WI38 (cell line): ENCODE results near the gene ARL8B.
"Not testable (repeated sequence)": the region's sequence is repeated elsewhere in the genome, so short reads cannot be mapped to it uniquely, and the experiment has no call there.

Experiments used
- H3K4me3 ChIP-seq: 2 replicates; pipeline ENCODE4 v1.5.1; 2011; ENCODE audit warnings: low read depth, mild to moderate bottlenecking, control low read depth, low read length
- TF ChIP-seq, protein P1 (sequence below): IDR thresholded peaks from 2 replicates; pipeline ENCODE4 v1.5.1; 2012; ENCODE audit warnings: low read depth, mild to moderate bottlenecking, control low read depth, low read length

ARL8B gene

DNA sequence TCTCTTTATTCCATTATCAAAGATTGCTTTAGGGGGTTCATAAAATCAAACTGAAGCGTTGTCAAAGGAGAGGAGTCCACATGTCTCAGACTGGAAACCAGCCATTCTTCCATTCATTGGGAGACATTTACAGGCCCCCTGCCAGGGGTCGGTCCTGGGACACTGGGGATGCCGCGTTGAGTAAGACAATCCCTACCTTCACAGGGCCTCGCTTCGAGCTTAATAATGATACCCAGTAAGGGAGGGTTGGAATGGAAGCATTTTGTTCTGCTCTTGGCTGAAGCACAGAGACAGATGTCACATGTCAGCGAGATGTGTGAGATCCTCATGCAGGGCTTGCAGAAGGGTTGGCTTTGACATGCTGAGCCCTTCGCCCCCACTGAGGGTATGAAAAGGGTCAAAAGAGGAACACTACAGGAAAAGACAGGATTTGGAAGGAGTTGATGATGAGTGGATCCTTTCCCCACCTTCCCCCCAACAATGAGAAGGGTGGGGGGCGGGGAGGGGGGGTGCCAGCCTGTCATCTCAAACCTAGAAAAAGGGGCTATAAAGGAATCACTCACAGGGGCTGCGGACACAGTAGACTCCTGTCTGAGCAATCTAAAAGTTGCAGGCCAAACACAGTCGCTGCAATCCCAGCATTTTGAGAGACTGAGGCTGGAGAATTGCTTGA lies 25.6 kb upstream of the ARL8B start:
- no peak overlapping the region for H3K4me3 ChIP-seq
- TF ChIP-seq, protein P1, sequence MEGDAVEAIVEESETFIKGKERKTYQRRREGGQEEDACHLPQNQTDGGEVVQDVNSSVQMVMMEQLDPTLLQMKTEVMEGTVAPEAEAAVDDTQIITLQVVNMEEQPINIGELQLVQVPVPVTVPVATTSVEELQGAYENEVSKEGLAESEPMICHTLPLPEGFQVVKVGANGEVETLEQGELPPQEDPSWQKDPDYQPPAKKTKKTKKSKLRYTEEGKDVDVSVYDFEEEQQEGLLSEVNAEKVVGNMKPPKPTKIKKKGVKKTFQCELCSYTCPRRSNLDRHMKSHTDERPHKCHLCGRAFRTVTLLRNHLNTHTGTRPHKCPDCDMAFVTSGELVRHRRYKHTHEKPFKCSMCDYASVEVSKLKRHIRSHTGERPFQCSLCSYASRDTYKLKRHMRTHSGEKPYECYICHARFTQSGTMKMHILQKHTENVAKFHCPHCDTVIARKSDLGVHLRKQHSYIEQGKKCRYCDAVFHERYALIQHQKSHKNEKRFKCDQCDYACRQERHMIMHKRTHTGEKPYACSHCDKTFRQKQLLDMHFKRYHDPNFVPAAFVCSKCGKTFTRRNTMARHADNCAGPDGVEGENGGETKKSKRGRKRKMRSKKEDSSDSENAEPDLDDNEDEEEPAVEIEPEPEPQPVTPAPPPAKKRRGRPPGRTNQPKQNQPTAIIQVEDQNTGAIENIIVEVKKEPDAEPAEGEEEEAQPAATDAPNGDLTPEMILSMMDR, result no peak

DNA sequence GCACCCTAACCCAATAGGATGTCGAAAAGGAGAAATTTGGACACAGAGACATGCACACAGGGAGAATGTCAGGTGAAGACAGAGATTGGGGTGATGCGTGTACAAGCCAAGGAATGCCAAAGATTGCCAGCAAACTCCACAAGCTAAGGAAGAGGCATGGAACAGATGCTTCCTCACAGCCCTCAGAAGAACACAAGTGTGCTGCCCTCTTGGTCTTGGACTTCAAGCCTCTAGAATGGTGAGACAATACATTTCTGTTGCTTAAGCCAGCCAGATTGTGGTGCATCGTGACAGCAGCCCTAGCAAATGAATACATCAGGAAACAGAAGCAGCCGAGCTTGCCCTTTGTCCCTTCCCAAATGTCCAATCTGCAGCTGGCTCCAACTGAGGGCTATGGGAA lies 23.7 kb upstream of the ARL8B start:
- TF ChIP-seq, protein P1, result no peak
- H3K4me3 ChIP-seq, result no peak overlapping the region

DNA sequence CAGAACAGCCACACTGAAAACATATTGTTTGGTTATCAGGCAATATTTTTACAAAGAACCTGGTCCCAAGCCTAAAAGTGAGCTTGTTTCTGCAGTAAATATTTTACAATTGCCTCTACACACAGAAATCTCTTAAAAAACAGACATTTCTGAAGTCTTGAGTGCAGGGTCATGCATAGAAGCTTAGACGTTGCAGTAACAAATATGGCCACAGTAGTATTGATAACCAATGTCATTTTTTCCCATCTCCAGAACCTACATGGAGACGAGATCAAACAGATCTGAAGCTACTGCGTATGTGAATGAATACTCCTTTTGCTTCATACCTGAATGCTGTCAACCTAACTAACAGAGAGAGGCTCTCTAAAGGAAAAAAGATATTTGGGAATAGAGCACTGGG lies 19.6 kb upstream of the ARL8B start:
- TF ChIP-seq, protein P1, result no peak
- no peak overlapping the region for H3K4me3 ChIP-seq

DNA sequence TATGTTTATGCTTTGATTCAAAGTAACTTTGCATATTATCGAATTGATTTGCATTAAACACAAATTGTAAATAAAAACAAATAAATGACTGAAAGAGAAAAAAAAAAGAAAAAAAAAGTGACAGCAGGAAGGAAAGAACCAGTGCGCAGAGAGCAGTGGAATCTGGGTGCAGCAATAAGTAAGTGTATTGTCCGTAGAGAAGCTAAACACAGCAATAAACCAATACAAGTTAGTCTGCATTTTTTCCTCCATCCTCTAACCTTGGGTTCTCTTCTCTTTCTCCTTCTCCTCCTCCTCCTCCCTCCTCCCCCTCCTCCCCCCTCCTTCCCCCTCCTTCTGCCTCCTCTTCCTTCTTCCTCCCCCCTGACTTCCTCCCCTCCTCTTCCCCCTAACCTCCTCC lies 18.3 kb upstream of the ARL8B start:
- H3K4me3 ChIP-seq, result no peak overlapping the region
- TF ChIP-seq, protein P1, result no peak

DNA sequence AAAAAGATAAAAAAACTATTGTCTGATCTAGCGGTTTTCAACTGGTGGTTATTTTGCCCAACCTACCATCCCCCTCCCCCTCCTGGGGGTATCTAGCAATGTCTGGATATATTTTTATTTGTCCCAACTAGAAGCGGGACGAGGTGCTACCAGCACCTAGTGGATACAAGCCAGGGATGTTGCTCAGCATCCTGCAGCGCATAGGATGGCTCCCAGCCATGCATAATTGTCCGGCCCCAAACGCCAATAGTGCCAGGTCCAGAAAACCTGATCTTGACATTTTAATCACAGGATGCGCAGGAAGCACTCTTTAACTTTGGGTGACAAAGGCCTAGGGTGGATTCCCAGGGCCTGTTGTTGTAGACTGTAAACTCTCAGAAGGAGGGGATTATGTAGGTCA lies 17.0 kb upstream of the ARL8B start:
- TF ChIP-seq, protein P1, result no peak
- no peak overlapping the region for H3K4me3 ChIP-seq

DNA sequence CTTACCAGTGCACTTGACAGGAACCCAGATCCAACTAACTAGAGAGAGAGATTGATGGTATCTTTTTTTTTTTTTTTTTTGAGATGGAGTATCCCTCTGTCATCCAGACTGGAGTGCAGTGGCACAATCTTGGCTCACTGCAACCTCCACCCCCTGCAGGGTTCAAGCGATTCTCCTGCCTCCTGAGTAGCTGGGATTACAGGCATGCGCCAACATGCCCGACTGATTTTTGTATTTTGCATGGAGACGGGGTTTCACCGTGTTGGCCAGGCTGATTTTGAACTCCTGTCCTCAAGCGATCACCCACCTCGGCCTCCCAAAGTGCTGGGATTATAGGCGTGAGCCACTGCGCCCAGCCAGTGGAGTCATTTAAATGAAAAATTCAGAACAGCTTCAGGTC lies 15.7 kb upstream of the ARL8B start:
- not testable (repeated sequence) for H3K4me3 ChIP-seq

DNA sequence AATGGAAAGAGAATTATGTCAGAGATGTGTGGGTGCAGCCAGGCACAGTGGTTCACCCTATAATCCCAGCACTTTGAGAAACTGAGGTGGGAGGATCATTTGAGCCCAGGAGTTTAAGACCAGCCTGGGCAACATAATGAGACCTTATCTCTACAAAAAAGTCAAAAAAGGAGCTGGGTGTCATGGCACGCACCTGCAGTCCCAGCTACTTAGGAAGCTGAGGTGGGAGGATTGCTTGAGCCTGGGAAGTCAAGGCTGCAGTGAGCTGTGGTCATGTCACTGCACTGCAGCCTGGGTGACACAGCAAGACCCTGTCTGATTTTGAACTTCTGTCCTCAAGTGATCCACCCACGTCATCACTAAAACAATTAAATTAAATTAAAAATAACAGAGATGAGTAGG lies 15.2 kb upstream of the ARL8B start:
- H3K4me3 ChIP-seq, result not testable (repeated sequence)

DNA sequence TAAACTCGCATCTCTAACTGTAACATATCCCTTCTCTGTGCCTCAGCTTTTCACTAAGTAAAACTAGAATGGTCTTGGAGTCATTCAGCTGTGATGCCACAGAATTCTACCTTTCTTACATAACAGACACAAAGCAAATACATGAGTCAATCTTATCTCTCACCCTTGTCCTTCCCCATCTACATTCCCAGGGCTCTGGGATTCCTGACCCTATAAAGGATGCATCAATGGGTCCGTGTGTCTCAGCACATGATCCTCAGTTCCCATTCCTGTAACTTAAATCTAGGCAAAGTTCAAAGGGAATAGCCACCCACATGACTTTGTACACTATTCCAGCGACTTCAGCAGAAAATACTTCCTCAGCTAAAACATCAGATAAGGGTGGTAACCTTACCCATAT lies 11.8 kb upstream of the ARL8B start:
- no peak overlapping the region for H3K4me3 ChIP-seq
- TF ChIP-seq, protein P1, result no peak
